ENCODE data around the gene VOPP1.

The VOPP1 gene

DNA sequence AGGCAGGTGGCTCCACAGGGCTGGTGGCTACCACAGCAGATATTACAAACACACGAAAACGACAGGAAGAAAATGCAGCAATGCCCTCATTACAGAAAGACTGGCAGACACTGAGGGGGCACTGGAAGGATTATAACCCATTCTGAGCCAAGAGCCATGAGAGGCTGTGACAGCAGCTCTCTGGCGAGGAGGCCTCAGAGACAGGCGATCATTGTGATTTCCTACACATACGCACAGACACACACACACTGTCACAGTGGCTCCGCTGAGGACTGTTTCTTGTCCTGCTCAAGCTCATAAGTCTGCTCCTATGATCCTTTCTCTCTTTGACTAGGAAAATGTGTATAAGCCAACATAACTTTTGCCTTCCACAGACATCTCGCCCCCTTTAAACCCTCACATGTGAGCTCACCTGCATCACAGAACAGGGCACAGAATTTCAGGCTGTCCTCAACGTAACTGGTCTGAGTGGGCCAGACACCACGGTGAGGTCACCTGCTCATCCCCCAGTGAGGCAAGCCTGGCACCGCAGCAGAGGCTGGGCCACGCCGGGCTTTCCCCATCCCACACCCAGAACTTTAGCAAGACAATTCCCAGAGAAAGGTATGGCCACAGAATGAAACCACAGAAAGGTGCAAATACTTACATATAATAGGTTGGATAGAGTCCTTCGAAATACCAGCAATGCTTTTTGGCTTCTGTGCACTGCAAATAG is 51.7 kb downstream of the VOPP1 start:
- TF ChIP-seq, protein P1, sequence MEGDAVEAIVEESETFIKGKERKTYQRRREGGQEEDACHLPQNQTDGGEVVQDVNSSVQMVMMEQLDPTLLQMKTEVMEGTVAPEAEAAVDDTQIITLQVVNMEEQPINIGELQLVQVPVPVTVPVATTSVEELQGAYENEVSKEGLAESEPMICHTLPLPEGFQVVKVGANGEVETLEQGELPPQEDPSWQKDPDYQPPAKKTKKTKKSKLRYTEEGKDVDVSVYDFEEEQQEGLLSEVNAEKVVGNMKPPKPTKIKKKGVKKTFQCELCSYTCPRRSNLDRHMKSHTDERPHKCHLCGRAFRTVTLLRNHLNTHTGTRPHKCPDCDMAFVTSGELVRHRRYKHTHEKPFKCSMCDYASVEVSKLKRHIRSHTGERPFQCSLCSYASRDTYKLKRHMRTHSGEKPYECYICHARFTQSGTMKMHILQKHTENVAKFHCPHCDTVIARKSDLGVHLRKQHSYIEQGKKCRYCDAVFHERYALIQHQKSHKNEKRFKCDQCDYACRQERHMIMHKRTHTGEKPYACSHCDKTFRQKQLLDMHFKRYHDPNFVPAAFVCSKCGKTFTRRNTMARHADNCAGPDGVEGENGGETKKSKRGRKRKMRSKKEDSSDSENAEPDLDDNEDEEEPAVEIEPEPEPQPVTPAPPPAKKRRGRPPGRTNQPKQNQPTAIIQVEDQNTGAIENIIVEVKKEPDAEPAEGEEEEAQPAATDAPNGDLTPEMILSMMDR (IDR thresholded peaks at IDR 0.05; ENCODE audit: low read depth, low read length): no peak
- no peak for DNase-seq (ENCODE audit: extremely low read depth, low read depth)

GRCh38 chr7:55518836-55519235 is 53.5 kb downstream of the VOPP1 start:
- DNase-seq (ENCODE audit: extremely low read depth, low read depth): no peak
- TF ChIP-seq, protein P1 (IDR thresholded peaks at IDR 0.05; ENCODE audit: low read depth, low read length): no peak

DNA sequence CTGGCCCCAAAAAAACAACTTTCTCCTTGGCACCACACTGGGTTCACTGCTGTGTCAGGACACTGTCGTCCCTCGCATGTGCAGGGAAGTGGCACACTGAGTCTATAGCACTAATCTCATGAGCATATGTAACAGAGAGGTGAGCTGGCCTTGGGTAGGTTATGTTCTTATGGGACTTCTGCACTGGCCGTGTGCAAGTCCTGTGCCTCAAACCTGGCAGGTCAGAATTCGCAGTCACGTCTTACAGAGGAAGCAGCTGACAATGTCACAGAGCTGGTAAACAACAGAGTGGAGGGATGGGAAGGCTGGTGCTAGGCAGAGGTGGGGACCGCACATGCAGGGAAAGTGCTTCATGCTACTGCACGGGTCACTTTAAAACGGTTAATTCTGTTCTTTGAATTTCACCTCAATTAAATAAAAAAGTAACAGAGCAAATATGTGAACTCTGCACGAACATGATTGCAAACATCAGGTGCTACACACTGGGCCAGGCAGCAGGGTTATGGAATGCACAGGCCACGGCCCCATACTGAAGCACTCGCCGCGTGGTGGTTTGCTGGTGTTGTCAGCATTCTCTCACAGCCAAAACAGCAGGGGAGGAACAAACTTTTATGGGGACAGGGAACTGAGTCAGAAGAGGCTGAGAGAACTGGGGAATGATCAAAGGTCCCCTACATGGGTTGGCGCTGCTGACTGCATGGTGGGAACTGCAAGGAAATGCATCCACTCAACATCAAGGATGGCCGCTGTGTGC is 54.2 kb downstream of the VOPP1 start:
- TF ChIP-seq, protein P1 (IDR thresholded peaks at IDR 0.05; ENCODE audit: low read depth, low read length): no peak

GRCh38 chr7:55517191-55517633 is 55.1 kb downstream of the VOPP1 start:
- TF ChIP-seq, protein P1 (IDR thresholded peaks at IDR 0.05; ENCODE audit: low read depth, low read length): no peak
- DNase-seq (ENCODE audit: extremely low read depth, low read depth): no peak

More for the DNA sequence above, 54.2 kb downstream of the VOPP1 start:
- DNase-seq (ENCODE audit: extremely low read depth, low read depth): no peak

- TF ChIP-seq, protein P1 (IDR thresholded peaks at IDR 0.05; ENCODE audit: low read depth, low read length): no peak
- no peak for DNase-seq (ENCODE audit: extremely low read depth, low read depth)
Measured at GRCh38 chr7:55516409-55516808, 55.9 kb downstream of the VOPP1 start.

DNA sequence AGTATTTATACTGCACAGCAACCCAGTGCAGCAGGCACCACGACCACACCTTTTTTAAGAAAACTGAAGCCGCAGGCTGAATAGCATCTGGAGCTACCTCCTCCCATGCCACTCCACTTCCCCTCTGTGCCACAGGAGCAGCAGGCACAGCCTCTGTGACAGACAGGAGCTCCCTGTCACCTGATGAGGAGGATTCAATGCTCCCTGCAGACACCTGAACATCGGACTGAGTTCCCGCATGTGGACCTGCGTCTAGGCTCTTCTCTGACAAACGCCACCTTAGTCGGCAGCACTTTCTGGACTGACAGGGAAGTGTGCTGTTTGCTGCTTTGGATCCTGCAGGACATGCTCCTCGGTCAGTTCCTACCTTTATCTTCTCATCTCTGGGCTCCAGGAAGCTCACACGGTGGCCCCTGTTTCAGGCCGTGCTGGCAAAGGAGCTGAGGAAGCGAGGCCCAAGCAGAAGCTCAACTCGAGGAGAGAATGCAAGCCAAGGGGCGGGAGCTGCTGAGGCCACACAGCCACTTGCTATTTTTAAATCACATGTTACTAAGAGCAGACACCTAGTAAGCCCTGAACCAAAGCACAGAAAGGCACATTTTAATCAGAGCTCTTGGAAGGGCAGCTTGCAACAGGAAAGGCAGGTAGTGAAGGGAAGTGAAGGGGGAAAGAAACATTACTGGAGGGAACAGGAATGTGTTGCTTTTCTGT is 56.6 kb downstream of the VOPP1 start:
- TF ChIP-seq, protein P1 (IDR thresholded peaks at IDR 0.05; ENCODE audit: low read depth, low read length): no peak
- no peak for DNase-seq (ENCODE audit: extremely low read depth, low read depth)

Measured in AG09319 (cell line).